ENCODE measurements around the gene CAMKMT. TPM values are rescaled to one million over a fixed set of nuclear protein-coding genes. Genes with fewer than 3 reads are reported as not detected.

The CAMKMT gene
- polyA plus RNA-seq, 3 donors: 4.7 to 7.8 (median 7.0) TPM

DNA sequence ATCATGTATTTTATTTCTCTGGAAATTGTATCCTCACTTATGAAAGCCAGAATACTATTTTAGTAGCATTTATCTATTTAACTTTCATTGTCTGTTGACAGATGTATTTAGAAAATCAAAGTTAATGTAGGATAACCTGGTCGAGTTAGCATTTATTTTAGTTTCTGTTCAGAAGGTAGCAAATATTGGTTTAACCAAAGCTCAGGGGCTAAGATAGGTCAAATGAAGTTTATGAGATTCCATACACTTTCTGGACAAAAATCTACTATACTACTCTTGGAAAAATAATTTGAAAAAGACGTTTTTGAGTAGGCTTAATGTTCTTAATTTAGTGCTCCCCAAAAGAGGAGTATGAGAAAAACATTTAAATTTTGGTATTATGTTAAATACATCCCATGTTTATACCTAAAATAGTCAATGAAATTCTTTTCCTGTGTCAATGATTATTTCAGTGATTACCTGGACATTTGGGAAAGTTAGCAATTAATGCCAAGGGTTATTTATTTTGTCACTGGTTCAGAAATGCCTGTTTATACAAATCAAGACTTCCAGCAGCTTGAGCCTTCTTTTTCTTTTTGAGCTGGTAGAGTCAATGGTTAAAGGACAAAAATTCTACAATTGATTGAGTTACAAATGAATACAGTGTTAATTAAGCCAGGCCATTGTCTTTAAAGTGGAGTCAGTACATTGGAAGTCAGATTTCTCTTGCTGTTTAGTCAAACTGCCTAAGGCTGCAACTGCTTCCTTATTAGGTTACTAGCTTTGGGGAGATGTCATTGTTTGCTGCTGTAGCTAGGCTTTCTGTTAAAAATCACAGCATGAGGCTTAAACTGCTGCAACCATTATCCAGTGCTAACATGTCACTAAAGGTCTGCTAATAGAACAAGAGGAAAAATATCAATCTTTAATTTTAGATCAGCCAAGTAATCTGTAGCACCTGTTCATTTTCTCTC, 182.3 kb downstream of the CAMKMT start:
- H3K36me3 Mint-ChIP-seq: no peaks in the 10 kb centered on the region
- H3K4me1 ChIP-seq (ENCODE audit: control insufficient read depth in 1 of 2, insufficient read depth in 2 of 2, low read length in 2 of 2): no peaks in the 10 kb centered on the region
- intact Hi-C loops (cut with micrococcal nuclease): no loop called here

DNA sequence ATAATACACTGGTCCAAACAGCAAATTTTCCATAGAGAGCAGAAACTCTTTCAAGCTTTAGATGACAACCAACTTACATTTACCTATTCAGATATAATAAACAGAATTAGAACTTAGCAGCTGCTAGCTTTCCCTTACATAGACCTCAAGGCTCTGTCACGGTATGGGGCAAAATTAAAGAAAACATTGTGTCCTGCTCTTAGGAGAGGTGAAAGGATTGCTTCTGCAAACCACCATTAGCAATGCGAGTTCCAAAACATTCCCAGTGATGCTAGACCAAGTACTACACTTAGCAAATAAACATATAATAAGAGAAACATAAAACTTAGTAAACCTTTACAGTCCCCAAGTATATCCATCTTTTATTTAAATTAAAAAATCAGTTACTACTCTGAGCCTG, 183.3 kb downstream of the CAMKMT start:
- Histone ChIP-seq H3K4me1 (ENCODE audit: control insufficient read depth in 1 of 2, insufficient read depth in 2 of 2, low read length in 2 of 2) (no peaks in the 10 kb centered on the region), H3K9me3 (replicated peaks in 1 of 2; ENCODE audit: control insufficient read depth in 1 of 2, insufficient read depth in 1 of 2, low read length in 2 of 2) (no peaks in the 10 kb centered on the region), H4K20me1 (ENCODE audit: insufficient read depth, low read length) (no peaks in the 10 kb centered on the region), H3K4me2 (replicated peaks; ENCODE audit: extremely low read depth, low read length, poor library complexity, severe bottlenecking) (no peak overlapping the region), H3K27me3 (ENCODE audit: control insufficient read depth in 2 of 2, insufficient read depth in 2 of 2, low read length in 2 of 2) (no peaks in the 10 kb centered on the region), H3K27ac (ENCODE audit: low read depth in 1 of 2, low read length in 2 of 2) (no peak overlapping the region), H3K9ac (ENCODE audit: insufficient read depth, low read length, poor library complexity, severe bottlenecking) (no peak overlapping the region), H3K4me3 (replicated peaks in 1 of 3; ENCODE audit: low read depth in 2 of 3, low read length in 3 of 3) (no peak overlapping the region), H3K36me3 (replicated peaks in 1 of 2; ENCODE audit: control insufficient read depth in 1 of 2, insufficient read depth in 2 of 2, low read length in 2 of 2) (no peaks in the 10 kb centered on the region), H2AFZ (ENCODE audit: insufficient read depth, low read depth, low read length, poor library complexity, severe bottlenecking) (no peak overlapping the region), H3K79me2 (ENCODE audit: insufficient read depth, low read length) (no peaks in the 10 kb centered on the region)
- Mint-ChIP-seq H3K4me1 (peaks cover 6% of the 10 kb centered on the region), H3K9me3 (peaks cover 0 to 2% (median 0%) of the 10 kb centered on the region in 7 donors), H3K27me3 (ENCODE audit: low read depth in 3 of 3) (peaks cover 0 to 2% (median 0%) of the 10 kb centered on the region in 3 donors), H3K4me3 (no peak overlapping the region), H3K27ac (no peak overlapping the region), H3K36me3 (peaks cover 0 to 3% of the 10 kb centered on the region in 2 donors)
- TF ChIP-seq, protein P1, sequence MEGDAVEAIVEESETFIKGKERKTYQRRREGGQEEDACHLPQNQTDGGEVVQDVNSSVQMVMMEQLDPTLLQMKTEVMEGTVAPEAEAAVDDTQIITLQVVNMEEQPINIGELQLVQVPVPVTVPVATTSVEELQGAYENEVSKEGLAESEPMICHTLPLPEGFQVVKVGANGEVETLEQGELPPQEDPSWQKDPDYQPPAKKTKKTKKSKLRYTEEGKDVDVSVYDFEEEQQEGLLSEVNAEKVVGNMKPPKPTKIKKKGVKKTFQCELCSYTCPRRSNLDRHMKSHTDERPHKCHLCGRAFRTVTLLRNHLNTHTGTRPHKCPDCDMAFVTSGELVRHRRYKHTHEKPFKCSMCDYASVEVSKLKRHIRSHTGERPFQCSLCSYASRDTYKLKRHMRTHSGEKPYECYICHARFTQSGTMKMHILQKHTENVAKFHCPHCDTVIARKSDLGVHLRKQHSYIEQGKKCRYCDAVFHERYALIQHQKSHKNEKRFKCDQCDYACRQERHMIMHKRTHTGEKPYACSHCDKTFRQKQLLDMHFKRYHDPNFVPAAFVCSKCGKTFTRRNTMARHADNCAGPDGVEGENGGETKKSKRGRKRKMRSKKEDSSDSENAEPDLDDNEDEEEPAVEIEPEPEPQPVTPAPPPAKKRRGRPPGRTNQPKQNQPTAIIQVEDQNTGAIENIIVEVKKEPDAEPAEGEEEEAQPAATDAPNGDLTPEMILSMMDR (IDR thresholded peaks at IDR 0.05): no peak
- no CpG with 5 or more reads among the region's 2 CpGs for WGBS (ENCODE audit: insufficient coverage)
- intact Hi-C loops (cut with micrococcal nuclease): no loop called here
- DNase-seq: no peak

More for the DNA sequence above, 182.3 kb downstream of the CAMKMT start:
- H3K27ac ChIP-seq (ENCODE audit: low read depth in 1 of 2, low read length in 2 of 2): no peak overlapping the region
- peaks cover 6% of the 10 kb centered on the region for H3K4me1 Mint-ChIP-seq
- H2AFZ ChIP-seq (ENCODE audit: insufficient read depth, low read depth, low read length, poor library complexity, severe bottlenecking): no peak overlapping the region
- H3K9ac ChIP-seq (ENCODE audit: insufficient read depth, low read length, poor library complexity, severe bottlenecking): no peak overlapping the region
- H3K79me2 ChIP-seq (ENCODE audit: insufficient read depth, low read length): no peaks in the 10 kb centered on the region
- DNase-seq: no peak
- no peaks in the 10 kb centered on the region for H3K9me3 ChIP-seq (replicated peaks in 1 of 2; ENCODE audit: control insufficient read depth in 1 of 2, insufficient read depth in 1 of 2, low read length in 2 of 2)
- TF ChIP-seq, protein P1 (IDR thresholded peaks at IDR 0.05): no peak
- no peak overlapping the region for H3K4me3 Mint-ChIP-seq
- no peaks in the 10 kb centered on the region for H4K20me1 ChIP-seq (ENCODE audit: insufficient read depth, low read length)
- H3K27me3 ChIP-seq (ENCODE audit: control insufficient read depth in 2 of 2, insufficient read depth in 2 of 2, low read length in 2 of 2): no peaks in the 10 kb centered on the region
- H3K4me3 ChIP-seq (replicated peaks in 1 of 3; ENCODE audit: low read depth in 2 of 3, low read length in 3 of 3): no peak overlapping the region
- peaks cover 0 to 2% (median 0%) of the 10 kb centered on the region in 3 donors for H3K27me3 Mint-ChIP-seq (ENCODE audit: low read depth in 3 of 3)
- H3K36me3 ChIP-seq (replicated peaks in 1 of 2; ENCODE audit: control insufficient read depth in 1 of 2, insufficient read depth in 2 of 2, low read length in 2 of 2): no peaks in the 10 kb centered on the region
- peaks cover 0 to 2% (median 0%) of the 10 kb centered on the region in 7 donors for H3K9me3 Mint-ChIP-seq
- WGBS (ENCODE audit: insufficient coverage): no CpG with 5 or more reads among the region's 2 CpGs
- no peak overlapping the region for H3K27ac Mint-ChIP-seq
- H3K4me2 ChIP-seq (replicated peaks; ENCODE audit: extremely low read depth, low read length, poor library complexity, severe bottlenecking): no peak overlapping the region
